GM18867 (cell line): ENCODE results near the gene TMPRSS4.

Experiments used
- ATAC-seq: cut with Tn5 transposase; IDR thresholded peaks from one replicate; pipeline ENCODE4 v1.9.1; 2021; ENCODE audit warnings: mild to moderate bottlenecking, moderate library complexity; ENCODE audit not compliant: unreplicated experiment

Gene TMPRSS4

DNA sequence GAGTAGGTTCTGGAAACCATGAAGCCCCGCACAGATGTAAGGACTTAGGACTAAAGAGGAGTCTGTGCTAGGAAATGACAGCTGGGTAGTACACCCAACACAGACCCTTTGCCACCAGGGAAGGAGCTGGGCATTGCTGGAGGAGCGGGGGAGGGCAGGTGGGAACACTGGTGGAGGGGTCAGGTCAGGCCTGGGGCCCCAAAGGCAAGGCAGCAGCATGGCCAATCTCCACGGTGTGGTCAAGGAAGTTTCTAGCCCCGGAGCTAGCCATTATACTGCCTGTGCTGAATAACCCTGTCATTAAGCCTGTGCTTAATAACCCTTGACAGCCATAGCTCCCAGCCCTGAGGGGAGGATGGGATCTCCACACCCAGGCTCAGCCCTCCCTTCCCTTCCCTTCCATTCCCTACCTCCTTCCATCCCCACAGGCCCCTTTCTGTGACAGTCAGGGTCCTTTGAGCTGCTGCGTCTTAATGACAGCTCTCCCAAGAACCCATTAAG, 2.1 kb downstream of the TMPRSS4 start:
- no peak for ATAC-seq

DNA sequence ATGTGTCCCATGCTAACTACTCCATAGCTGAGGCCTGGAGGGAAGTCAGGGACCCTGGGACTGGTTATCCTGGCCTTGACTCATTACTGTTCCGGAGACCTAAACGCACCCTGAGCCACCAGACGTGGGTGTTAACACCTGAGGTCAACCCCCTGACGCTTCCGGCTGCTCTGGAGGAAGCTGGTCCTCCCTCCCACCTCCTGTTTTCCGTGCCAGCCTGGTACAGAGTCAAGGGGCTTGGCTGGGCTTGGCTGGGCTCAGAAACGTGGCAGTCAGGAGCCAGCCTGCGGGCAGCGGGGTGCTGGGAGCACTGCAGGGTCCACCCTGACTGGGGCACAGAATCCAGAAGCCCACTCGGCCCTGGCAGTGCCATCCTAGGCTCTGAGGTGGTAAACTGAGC, 2.6 kb downstream of the TMPRSS4 start:
- ATAC-seq: no peak

DNA sequence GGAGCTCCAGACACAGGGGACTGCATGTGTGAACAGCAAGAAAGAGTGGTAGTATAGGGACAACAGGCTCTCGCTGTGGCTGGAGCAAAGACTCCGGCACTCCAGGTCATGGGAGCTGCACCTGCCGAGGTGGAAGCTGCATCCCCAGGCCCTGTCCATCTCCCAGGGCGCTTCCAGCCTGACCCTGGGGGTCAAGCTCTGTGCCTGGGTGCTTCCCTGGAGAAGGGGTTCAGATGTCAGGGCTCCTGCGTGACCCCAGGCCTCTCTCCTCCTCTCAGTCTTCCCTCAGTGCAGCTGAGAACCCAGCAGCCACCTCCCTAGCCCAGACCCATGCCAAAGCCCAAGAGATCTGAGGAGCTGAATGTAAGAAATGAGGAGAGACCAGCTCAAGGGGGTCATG, 3.4 kb downstream of the TMPRSS4 start:
- no peak for ATAC-seq

DNA sequence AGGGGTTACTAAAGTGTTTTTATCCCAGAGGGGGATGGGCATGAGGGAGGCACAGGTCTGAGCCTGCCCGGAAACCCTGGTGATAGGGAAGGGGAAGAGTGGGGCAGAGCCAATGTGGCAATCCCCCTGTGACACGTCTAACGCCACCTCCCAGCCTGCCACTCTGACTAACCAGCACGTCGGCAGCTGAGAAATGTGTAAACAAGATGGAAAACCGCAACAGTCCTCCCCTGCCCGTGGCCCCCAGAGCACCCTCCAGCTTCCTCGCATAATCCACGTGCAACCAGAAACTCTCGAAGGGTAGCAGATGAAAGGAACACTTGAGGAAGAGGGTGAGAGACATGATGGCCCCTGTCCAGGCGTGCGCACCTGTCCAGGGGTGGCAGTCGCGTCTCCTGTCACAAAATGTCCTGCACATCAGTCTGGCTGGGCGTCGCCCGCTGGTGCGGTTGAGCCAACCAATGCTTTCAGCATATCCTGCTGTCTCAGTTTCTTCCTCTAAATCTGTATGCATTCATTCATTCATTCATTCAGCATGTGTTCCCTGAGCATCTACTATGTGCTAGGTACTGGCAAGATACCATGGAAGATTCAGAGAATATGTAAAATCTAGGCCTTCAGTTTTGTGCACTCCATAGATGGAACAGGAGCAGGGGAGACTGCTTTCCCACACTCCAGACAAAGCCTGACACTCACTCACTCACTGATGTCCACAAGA, 4.5 kb downstream of the TMPRSS4 start:
- ATAC-seq: no peak

DNA sequence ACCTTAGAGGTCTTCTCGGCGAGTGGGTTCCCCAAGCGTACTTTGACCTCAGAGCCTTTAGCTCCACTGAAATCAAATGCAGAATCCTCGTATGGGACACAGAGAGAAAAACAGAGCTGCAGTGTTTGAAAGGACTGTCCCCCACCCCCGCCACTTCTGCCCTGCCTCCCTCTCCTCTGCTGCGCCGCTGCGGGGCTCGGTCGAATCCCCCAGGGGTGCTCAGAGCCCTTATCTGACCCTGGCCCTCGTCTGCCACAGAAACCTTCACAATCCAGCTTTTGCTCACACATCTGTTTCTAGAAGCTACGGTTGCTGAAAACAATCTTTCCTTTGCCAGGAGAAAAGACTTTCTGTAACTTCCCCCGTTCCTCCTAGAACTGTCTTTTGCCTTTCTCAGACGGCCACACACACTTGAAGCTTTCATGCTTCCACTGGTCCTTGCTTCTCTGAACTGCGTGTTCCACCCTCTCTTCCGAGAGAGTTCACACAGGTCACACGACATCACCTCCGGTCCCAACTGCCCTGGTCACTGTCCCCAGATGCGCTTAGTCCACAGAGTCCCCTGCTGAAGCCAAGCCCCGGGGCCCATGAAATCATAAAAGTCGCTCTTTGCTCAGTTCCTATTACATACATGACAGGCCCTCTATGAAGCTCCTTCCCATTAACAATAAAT, 6.1 kb downstream of the TMPRSS4 start:
- no peak for ATAC-seq

DNA sequence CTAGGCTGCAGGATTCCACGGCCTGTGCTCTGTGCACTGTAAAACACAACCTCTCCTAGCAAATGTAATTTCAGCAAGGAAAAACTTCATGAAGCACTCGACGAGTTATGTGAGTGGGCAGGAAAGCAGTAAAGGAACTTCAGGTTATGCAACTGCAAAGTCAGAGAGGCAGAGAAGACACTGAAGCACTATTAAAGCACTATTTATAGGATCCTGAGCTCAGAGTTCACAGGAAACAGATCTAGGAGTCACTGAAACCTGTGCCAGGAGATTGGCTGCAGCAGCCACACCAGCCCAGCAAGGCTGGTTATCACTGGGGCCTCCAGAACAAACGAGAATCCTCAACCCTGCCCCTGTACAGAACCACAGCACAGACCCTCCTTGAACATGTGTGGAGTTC, 7.4 kb downstream of the TMPRSS4 start:
- ATAC-seq: no peak

DNA sequence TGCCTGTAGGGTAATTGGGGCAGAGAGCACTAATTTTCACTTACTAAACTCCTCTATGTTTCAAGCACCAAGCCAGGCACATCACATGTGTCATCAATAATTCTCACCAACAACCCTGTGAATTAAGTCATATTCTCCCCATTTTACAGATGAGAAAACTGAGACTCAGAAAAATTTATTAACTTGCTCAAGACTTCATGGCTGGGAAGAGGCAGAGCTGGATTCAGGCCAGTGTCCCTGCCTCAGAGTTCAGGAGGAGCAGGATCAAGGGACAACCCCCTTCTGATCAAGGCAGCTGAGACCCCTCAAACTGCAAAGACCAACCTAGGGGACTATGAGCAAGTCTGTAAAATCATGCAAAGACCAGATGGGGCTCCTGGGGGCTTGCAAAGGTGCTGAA, 7.8 kb downstream of the TMPRSS4 start:
- no peak for ATAC-seq

DNA sequence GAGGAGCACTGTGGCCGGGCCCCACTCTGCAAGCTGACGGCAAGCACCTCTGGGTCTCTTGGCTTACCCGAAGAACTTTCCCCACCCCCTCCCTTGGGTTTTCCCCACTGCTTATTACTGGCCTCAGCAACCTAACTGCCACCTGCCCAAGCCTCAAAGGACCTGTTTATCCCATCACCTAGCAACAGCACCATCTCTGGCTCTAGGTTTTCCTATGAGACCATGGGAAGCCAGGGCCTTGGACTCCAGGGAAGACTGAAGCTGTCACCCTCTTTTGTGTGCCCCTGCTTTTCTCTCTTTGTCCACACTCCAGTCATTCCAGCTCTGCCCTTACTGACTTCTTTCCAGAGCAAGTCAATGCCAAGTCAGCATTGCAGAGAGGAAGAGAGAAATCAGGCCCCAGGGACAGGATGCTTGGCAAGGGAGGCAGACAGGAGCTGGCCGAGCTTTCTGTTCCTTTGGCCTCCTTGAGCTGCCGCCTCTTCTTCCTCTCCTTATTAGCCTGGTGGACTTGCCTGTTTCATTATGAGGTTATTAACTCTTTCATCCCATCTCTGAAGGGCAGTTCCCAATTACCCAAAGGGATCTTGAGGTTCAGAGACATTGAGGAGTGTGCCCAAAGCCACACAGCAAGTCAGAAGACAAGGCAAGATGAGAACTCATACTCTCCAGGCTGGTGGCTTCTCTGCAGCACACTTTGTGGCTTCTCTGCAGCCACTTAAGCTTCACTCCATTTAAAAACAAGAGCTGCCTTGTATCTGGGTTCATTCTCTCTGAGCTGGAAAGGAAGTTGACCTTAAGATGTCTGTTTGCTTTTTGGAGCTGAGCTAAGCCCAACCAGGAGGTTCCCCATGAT, 10.3 kb downstream of the TMPRSS4 start, which contains the start of gene SMIM35:
SMIM35 (minus strand) TSS at position 51 of the 856 bp plus-strand sequence. CDS start 206 bp downstream, outside the sequence.
- ATAC-seq: no peak

DNA sequence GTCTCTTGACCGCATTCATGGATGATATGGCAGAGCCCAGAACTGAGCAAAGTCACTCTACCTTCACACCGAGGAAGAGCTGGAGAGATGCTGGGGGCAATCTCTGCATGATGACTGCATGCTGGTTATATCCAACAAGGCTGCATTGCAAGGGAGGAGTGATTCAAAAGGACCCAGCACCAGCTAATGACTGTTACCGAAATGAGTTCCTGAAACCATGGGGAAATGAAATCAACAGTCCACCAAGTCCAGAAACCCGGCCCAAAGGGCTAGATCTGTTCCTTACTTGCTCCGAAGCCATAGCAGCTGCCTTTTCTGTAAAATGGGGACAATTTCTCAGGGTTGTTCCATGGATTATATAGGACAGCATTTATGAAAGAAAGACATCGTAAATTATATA, 11.1 kb downstream of the TMPRSS4 start:
- no peak for ATAC-seq

DNA sequence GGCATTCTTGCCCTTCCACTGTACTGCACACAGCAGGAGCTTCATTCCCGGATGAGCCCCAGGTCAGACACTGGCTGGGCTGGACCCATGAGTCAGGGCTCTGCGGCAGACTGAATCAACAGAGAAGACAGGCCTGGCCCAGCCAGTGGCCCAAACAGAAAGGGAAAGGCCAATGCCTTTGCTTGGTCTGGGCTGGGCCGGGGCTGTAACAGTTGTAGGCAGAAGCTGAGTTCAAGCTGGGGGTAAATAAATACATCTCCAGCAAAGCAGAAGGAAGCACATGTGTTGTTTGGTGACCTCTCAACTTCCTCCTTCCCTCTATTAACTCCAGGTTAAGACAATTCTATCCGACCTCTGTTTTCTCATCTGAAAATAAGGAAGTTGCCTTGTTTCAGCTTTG, 11.7 kb downstream of the TMPRSS4 start:
- ATAC-seq: no peak

DNA sequence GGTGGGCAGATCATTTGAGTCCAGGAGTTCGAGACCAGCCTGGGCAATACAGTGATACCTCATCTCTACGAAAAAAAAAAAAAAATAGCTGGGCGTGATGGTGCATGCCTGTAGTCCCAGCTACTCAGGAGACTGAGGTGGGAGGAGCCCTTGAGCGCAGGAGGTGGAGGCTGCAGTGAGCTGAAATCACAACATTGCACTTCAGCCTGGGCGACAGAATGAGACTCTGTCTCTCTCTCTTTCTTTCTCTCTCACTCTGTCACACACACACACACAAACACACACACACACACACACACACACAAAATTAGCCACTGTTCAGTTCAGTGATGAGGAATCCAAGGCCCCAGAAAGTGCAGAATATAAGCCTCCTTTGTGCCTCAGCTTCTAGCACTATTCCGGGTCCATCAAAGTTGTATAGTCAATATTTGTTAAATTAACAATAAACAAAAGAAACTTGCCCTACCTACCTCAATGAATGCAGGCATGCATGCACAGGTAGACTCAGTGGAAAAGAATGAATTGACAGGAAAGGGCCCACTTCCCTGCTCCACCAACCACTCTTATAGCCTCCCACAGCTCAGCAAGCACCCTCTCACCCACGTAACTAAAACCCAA, 13.8 kb downstream of the TMPRSS4 start:
- ATAC-seq: no peak

DNA sequence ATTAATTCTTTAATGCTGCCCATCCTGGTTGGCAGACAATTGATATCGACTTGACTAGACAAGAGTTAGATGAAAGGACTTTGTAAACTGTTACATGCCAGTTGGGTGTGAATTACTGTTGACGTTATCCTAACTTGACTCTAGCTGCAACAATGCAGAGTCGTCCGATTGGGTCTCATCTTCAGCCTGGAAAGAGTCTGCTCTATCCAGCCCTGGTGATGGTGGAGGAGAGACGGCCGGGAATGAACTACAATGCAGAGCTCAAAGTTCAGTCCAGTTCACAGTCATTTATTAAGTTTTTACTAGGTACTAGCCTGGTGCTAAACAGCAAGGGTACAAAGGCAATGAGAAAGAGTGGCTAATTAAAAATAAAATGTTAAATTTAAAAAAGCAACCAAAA, 14.8 kb downstream of the TMPRSS4 start:
- ATAC-seq: no peak

DNA sequence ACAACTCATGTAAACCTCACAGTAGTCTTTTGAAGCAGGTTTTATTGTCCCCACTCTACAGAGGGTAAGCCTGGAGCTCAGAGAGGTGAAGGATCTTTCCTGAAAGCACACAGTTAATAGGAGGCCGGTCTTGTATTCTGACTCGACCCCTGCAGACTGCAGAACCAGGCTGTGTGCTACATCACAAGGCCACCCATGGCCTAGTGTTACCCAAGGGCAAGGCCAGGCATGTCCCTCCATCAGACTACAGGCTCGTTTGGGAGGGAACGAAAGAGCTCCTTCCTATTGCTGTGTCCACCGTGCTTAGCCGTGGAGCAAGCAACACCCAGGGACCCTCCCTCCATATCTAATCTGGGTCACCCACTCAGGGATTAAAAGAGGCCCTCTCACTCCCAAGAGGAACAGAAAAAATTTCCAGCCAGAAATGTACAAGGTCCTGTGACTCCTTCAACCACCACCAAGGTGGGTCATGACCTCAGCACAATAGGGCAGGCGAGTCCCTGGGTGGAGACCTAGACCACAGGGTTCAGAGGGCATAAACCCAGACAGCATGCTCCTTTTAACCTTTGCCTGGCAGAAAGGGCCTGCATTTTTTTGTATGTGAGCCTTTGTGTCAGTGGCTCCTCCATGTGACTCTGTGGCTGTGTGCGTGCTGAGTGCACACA, 16.2 kb downstream of the TMPRSS4 start:
- no peak for ATAC-seq

DNA sequence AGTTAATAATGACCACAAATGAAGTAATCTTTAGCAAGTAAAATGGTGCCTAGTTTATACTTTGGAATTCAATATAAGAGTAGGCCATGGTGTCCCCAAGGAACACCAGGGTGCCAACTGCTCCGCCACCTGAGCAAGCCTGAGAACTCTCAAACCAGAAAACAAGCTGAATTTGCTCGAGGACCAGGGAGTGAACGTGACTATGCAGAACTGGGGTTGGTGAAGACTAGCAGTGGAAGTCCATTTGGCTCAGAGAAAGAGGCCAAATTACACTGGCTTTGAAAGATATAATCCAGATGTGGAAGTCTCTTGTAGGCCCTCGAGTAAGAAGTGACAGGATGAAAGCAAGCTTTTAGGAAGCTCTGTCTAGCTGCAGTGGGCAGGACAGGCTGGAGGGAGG, 18.6 kb downstream of the TMPRSS4 start:
- no peak for ATAC-seq

DNA sequence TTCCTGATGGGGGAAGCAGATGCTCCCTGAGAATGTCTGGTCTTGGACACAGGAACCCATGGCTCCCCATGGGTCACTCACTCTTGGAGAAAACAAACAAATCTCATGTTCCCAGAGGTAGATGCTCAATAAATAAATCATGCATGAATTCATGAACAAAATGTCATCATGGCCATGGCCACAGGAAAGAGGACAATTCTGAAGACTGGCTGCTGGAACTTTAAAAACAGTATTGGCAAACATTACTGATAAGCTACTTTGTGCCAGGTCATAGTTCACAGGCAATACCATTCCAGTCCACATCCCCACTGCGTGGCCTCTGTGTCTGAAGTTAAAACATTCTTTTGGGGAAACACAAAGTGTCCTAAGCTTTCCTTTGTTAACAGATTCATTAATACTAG, 19.1 kb downstream of the TMPRSS4 start:
- ATAC-seq: no peak

DNA sequence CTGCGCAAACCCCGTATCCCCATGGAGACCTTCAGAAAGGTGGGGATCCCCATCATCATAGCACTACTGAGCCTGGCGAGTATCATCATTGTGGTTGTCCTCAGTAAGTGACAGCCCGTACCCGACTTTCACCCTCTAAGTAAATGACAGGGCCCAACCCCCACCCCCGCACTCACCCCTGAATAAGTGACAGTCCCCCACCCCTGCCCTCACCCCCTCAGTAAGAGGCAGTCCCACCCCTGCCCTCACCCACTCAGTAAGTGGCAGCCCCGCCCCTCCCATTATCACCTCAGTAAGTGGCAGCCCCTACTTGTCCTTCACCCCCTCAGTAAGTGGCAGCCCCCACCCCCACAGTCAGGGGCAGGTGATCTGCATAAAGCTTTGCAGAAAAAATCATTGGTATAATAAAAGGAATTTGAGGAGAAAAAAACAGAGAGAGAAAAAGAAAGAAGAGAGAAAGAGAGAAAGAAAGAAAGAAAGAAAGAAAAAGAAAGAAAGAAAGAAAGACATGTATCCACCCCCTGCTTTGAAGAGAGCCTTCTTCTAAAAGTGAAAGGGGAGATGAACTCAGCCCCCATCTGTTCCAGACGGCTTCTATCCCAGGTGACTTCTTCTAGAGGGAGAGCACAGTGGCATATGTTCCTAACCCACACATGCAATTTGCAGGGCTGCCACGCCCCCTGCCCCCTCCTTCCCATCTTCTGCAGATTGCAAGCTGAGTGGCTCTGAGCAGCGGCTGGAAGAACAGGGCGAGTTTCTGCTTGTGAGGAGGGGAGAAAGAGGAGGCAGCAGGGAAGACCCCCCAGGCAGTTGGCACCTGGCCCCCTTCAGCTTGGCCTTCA, 22.3 kb downstream of the TMPRSS4 start:
- no peak for ATAC-seq

DNA sequence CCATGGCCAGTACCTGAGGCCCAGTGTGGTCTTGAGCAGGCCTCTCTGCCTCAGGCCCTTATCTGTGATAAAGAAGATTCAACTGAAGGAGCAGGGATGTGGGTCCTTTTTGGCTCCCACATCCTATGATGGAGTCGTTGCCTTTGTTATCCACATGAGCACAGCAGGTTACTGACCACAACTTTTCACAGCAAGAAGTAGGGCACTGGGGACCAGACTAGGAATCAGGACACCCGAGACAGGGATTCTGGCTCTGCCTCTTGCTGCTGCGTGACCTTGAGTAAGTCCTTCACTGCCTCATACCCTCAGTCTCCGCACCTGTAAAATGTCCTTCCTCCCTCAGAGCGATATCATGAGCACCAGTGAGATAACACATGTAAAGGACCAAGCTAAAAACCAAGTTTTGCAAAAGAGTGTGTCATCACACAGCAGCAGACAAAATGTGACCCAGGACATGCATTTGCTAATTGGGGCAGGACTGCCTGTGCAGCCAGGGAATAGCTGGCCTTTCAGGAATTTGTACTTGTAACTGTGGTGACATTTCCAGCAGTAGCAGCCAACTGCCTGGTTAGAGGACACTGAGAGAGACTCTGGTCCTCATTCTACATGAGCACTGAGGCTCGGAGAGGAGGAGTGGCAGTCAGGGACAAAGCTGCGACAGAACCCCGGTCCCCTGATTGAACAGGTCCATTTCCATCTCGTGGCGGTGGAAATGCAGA, 23.1 kb downstream of the TMPRSS4 start:
- no peak for ATAC-seq

DNA sequence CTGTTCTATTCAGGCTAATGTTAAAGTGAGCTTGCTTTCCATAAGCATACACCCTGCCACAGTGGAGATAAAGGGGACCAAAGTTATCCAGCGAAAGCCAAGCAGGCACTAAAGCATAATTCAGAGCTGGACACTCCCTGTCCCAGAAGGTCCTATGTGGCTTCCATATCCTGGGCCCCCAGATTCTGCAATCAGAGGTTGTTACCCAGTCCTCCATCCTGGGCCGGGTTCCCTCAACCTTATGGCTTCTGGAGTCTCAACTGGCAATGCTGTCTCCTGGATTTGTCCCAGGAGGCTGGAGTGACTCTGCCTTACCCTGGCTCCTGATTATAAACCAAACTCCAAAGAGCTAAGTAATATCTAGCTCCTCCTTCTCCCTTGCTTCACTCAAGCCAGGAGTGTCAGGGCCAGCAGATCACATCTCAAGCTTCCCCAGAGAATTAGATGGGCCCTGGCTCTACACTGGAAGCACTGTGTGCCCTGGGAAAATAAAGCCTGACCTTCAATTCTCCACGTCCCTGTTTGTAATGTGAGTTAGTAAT, 23.9 kb downstream of the TMPRSS4 start:
- ATAC-seq: no peak
